Measurements from ENCODE around the gene SLC12A3.

DNA sequence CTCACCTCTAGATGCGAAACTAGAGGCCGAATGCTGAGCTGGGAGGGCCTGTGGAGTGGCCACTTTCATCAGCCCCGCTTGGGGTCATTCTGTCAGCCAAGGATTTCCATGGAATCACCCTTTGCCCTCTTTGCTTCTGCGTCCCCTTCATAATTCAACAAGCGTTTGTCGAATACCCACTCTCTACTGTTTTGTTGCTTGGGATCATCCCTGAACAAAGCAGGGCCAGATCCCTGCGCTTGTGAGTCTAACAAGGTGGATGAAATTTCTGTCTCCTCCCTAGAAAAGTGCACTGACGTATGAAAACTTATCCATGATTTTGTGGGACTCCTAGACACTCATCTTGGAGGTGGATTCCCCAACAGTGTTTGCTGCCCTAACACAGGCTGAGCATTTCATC, 3.3 kb upstream of the SLC12A3 start:
- TF ChIP-seq, protein P1, sequence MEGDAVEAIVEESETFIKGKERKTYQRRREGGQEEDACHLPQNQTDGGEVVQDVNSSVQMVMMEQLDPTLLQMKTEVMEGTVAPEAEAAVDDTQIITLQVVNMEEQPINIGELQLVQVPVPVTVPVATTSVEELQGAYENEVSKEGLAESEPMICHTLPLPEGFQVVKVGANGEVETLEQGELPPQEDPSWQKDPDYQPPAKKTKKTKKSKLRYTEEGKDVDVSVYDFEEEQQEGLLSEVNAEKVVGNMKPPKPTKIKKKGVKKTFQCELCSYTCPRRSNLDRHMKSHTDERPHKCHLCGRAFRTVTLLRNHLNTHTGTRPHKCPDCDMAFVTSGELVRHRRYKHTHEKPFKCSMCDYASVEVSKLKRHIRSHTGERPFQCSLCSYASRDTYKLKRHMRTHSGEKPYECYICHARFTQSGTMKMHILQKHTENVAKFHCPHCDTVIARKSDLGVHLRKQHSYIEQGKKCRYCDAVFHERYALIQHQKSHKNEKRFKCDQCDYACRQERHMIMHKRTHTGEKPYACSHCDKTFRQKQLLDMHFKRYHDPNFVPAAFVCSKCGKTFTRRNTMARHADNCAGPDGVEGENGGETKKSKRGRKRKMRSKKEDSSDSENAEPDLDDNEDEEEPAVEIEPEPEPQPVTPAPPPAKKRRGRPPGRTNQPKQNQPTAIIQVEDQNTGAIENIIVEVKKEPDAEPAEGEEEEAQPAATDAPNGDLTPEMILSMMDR (conservative IDR thresholded peaks at IDR 0.05 in 1 of 2, IDR thresholded peaks at IDR 0.05 in 1 of 2; ENCODE audit: low read depth in 1 of 2, low read length in 2 of 2): no peak
- TF ChIP-seq EZH2 (IDR thresholded peaks at IDR 0.05; ENCODE audit: low read length, missing control alignments): no peak

All from fibroblast of lung (primary cell).